GM12873 (cell line): ENCODE measurements around the gene CDH22.

ENCODE experiments used
- TF ChIP-seq, protein P1 (sequence below): IDR thresholded peaks from 2 replicates; pipeline ENCODE4 v1.5.1; 2012; ENCODE audit warnings: low read depth, mild to moderate bottlenecking, moderate library complexity, low read length, control low read depth; ENCODE audit not compliant: insufficient read depth; ENCODE audit errors: missing control alignments

Gene CDH22

DNA sequence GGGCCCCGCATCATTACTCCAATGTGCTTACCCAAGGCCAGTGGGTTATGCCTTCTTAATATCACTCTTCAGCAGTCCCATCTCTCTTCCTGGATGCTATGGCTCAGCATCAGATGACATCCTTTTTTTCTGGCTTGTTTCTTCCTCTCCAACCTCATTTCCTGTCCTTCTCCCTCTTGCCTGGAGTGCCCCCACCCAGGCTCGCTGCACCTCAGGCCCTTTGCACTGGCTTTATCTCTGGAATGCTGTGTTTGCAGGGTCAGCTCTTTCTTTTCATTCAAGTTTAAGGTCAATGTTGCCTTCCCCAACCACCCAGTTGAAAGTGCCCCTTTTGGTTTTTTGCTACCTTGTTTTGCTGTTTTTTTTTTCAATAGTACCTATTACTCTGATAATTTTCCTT, 153.5 kb downstream of the CDH22 start:
- TF ChIP-seq, protein P1, sequence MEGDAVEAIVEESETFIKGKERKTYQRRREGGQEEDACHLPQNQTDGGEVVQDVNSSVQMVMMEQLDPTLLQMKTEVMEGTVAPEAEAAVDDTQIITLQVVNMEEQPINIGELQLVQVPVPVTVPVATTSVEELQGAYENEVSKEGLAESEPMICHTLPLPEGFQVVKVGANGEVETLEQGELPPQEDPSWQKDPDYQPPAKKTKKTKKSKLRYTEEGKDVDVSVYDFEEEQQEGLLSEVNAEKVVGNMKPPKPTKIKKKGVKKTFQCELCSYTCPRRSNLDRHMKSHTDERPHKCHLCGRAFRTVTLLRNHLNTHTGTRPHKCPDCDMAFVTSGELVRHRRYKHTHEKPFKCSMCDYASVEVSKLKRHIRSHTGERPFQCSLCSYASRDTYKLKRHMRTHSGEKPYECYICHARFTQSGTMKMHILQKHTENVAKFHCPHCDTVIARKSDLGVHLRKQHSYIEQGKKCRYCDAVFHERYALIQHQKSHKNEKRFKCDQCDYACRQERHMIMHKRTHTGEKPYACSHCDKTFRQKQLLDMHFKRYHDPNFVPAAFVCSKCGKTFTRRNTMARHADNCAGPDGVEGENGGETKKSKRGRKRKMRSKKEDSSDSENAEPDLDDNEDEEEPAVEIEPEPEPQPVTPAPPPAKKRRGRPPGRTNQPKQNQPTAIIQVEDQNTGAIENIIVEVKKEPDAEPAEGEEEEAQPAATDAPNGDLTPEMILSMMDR: no peak

DNA sequence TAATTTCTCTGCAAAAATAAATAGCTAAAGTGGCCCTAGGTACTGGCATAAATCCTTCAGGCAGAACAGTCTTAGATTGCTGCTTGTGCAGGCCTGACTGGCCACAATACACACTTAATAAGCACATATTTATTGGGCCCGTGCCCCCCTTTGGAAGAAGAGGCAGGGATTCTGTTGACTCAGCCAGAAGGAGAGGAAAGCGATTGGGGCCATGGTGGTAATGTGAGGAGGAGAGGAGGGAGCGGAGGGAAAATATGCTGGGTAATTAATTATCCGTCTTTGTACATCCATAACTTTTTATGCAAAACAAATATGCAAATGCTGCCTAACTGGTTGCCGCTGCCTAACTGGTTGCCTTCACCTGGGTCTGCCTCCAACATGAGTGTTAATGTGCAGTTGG, 154.0 kb downstream of the CDH22 start:
- TF ChIP-seq, protein P1: no peak

DNA sequence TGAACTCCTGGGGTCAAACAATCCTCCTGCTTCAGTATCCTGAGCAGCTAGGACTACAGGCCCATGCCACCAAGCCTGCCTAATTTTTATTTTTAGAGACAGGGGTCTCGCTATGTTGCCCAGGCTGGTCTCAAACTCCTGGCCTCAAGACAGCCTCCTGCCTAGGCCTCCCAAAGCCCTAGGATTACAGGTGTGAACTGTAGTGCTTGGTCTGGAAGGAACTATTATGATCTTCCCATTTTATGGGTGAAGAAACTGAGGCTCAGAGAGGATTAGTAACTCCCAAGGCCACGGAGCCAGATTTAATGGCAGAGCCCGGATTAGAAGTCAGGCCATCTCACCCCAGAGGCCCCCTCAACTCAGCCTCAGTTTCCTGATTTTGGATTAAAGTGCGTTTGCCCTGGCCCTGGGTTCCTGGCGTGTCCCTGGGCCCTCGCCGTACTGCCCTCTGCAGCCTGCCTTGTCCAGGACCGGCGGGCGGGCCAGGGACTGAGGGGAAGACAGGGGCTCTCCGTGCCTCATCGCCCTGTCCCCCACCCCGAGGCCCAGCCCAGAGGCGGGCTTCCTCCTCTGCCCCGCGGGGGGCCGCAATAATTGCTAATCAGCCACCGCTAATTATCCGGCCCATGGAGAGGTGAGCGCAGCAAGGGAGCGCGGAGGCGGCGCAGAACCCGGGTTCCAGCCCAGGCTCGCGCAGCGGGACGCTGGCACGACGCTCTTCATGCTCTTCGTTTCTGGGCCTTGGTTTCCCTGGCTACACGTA, 155.3 kb downstream of the CDH22 start:
- TF ChIP-seq, protein P1: no peak

DNA sequence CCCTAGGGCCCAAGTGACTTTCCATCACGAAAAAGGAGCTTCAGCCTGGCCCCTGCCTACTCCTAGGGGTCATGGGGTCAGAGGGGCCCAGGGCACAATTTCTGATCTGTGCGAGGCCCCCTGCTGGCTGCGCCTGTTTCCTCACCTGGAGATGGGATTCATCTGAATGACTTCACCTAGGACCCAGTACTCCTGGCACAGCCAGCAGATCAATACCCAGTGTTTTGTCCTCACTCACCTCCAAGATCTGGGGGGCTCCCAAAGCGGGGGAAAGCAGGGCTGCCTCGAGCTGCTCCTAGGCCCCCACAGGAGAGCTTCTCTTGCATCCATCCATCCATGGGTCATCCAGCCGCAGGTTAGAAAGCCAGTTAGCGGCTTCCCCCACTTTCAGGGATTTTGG, 156.4 kb downstream of the CDH22 start:
- TF ChIP-seq, protein P1: peak; percentile 67

DNA sequence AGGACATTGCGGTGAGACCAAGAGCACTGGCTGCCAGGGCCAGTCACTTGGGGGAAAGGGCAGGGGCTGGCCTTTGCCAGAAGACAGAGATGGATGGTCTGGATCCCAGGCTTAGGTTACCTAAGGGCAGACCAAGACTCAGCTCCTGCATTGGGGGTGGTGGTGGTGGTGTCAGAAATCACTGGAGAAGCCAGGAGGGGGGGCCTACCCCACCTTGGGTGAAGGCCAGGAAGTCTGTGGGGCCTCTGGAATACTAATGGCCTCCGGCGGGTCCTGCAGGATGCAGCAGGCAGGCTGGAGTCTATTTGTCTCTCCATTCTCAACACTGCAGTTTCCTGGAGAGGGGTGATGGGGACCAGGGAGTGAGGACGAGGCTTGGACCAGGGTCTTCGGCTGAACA, 157.4 kb downstream of the CDH22 start:
- TF ChIP-seq, protein P1: no peak

DNA sequence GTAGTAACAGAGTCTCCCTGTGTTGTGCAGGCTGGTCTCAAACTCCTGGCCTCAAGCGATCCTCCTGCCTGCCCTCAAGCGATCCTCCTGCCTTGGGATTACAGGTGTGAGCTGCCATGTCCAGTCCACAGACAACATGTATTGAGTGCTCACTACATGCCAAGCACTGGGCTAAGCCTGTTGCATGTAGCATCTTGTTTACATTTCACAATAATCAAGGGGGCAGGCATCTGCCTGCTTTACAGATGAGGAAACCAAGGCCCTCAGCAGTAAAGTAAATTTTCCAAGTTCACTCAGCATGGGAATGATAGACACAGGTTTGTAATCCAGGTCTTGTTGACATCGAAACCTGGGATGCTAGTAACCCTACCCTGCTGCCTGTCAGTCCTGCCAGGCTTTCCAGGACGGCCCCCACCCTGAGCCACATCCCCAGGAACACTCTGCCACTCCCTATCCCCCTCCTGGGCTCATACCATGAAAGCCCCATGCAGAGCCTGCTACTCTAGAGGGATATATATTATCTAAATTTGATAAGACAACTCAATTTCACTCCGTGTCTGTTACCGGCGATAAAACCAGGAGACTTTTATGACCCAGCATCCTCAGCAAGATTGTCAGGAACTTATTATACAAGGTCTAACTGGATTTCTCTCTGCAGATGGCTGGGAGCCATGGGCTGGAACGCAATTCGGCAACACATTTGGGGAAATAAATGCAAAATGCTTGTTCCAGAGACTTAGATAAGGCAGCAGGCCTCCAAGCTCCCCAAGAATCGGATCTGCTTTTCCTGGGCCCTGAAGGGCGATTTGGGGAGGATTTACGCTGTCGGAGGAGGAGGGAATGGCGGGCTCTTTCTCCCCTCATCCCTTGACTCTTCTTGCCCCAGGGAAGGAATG, 159.7 kb downstream of the CDH22 start:
- TF ChIP-seq, protein P1: no peak

DNA sequence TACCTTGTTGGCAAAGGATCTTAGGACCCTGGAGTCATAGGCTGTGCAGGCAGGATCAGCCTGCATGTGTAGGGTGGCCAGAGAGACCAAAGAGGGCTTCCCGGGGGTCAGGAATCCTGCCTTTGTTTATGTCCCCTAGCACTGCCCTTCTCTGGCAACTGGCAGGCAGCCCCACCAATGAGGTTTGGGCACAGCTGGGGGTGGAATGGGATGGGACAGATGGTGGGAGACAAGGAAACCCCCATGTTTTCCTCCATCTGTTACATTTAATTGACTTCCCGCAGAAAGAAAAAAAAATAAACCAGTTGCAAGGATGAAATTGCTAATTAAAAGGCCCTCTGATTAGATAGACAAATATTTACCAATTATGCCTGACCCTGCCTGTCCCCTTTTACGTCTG, 162.6 kb downstream of the CDH22 start:
- TF ChIP-seq, protein P1: no peak
